CD14-positive monocyte (primary cell): ENCODE data around the gene SLC35F2. TPM values are rescaled to one million over a fixed set of nuclear protein-coding genes. Genes with fewer than 3 reads are reported as not detected.

Experiments used
- DNase-seq, 3 donors: peaks; one replicate each; pipeline ENCODE4 v3.0.0-alpha.2; 2011 to 2022
- H2AFZ ChIP-seq: 2 replicates; pipeline ENCODE4 v1.6.0; 2012; ENCODE audit warnings: mild to moderate bottlenecking, low read depth, low read length, inconsistent platforms; ENCODE audit not compliant: insufficient read depth, poor library complexity, severe bottlenecking
- H3K27ac ChIP-seq, 2 donors: 1 replicate in 1 of 2; 2 replicates in 1 of 2; pipeline ENCODE4 v1.5.1; 2012 to 2013; ENCODE audit warnings: low read length in 2 of 2, control low read depth in 1 of 2, inconsistent platforms in 1 of 2, low read depth in 1 of 2, mild to moderate bottlenecking in 1 of 2
- H3K27me3 ChIP-seq, 2 donors: one replicate each; pipeline versions ENCODE4 v1.6.0 to v1.6.1; 2011 to 2013; ENCODE audit warnings: low read length in 2 of 2; ENCODE audit not compliant: control insufficient read depth in 2 of 2, insufficient read depth in 2 of 2
- H3K36me3 ChIP-seq, 2 donors: replicated peaks in 1 of 2; 1 replicate in 1 of 2; 2 replicates in 1 of 2; pipeline versions ENCODE4 v1.5.1 to v1.6.1; 2012 to 2013; ENCODE audit warnings: low read length in 2 of 2, control low read depth in 1 of 2, inconsistent platforms in 1 of 2, mild to moderate bottlenecking in 1 of 2; ENCODE audit not compliant: insufficient read depth in 2 of 2, control insufficient read depth in 1 of 2
- H3K4me1 ChIP-seq, 2 donors: 1 replicate in 1 of 2; 2 replicates in 1 of 2; pipeline versions ENCODE4 v1.5.1 to v1.6.1; 2012 to 2013; ENCODE audit warnings: low read length in 2 of 2, control low read depth in 1 of 2, inconsistent platforms in 1 of 2, mild to moderate bottlenecking in 1 of 2, moderate library complexity in 1 of 2; ENCODE audit not compliant: insufficient read depth in 2 of 2, control insufficient read depth in 1 of 2
- H3K4me2 ChIP-seq: replicated peaks from 2 replicates; pipeline ENCODE3; 2012; ENCODE audit warnings: low read length, moderate library complexity, mild to moderate bottlenecking; ENCODE audit not compliant: poor library complexity, severe bottlenecking; ENCODE audit errors: extremely low read depth
- H3K4me3 ChIP-seq, 3 experiments: fragments of 200-600 bp in 1 of 3; sonication (generic) in 1 of 3; replicated peaks in 1 of 3; 1 replicate in 2 of 3; 2 replicates in 1 of 3; pipeline ENCODE4 v1.5.1; 2011 to 2013; ENCODE audit warnings: low read length in 3 of 3, mild to moderate bottlenecking in 3 of 3, control low read depth in 2 of 3, low read depth in 2 of 3, inconsistent platforms in 1 of 3, moderate library complexity in 1 of 3
- H3K79me2 ChIP-seq: 2 replicates; pipeline ENCODE4 v1.6.0; 2012; ENCODE audit warnings: mild to moderate bottlenecking, control low read depth, inconsistent platforms, low read length, moderate library complexity; ENCODE audit not compliant: insufficient read depth
- H3K9ac ChIP-seq: 2 replicates; pipeline ENCODE4 v1.6.0; 2017; ENCODE audit warnings: low read length, mild to moderate bottlenecking; ENCODE audit not compliant: insufficient read depth, poor library complexity, severe bottlenecking
- H3K9me3 ChIP-seq, 2 donors: replicated peaks in 1 of 2; 1 replicate in 1 of 2; 2 replicates in 1 of 2; pipeline versions ENCODE4 v1.5.1 to v1.6.1; 2012 to 2013; ENCODE audit warnings: low read length in 2 of 2, control low read depth in 1 of 2; ENCODE audit not compliant: control insufficient read depth in 1 of 2, insufficient read depth in 1 of 2
- H4K20me1 ChIP-seq: 2 replicates; pipeline ENCODE4 v1.6.0; 2012; ENCODE audit warnings: mild to moderate bottlenecking, low read length, control low read depth, moderate library complexity; ENCODE audit not compliant: insufficient read depth
- H3K27ac Mint-ChIP-seq, 7 donors: one replicate each; pipeline ENCODE4 v1.8.0; 2020; ENCODE audit warnings: mild to moderate bottlenecking in 7 of 7, mixed read lengths in 7 of 7, moderate library complexity in 6 of 7, inconsistent platforms in 2 of 7
- H3K27me3 Mint-ChIP-seq, 3 donors: one replicate each; pipeline ENCODE4 v1.8.0; 2021 to 2022; ENCODE audit warnings: low read depth in 3 of 3, mild to moderate bottlenecking in 3 of 3, mixed read lengths in 3 of 3, moderate library complexity in 3 of 3, inconsistent platforms in 1 of 3
- H3K36me3 Mint-ChIP-seq, 2 donors: one replicate each; pipeline ENCODE4 v1.8.0; 2020; ENCODE audit warnings: mixed read lengths in 2 of 2, inconsistent platforms in 1 of 2, mild to moderate bottlenecking in 1 of 2
- H3K4me1 Mint-ChIP-seq: one replicate; pipeline ENCODE4 v1.8.0; 2020; ENCODE audit warnings: mild to moderate bottlenecking, mixed read lengths
- H3K4me3 Mint-ChIP-seq, 2 donors: one replicate each; pipeline ENCODE4 v1.8.0; 2020; ENCODE audit warnings: mild to moderate bottlenecking in 2 of 2, mixed read lengths in 2 of 2, moderate library complexity in 1 of 2
- H3K9me3 Mint-ChIP-seq, 7 donors: one replicate each; pipeline ENCODE4 v1.8.0; 2020 to 2022; ENCODE audit warnings: mixed read lengths in 7 of 7, mild to moderate bottlenecking in 6 of 7, moderate library complexity in 6 of 7, inconsistent platforms in 2 of 7
- CTCF ChIP-seq: fragments of 200-600 bp; IDR thresholded peaks from one replicate; pipeline ENCODE4 v1.8.0; 2022; ENCODE audit warnings: antibody characterized with exemption, mild to moderate bottlenecking
- WGBS: methylation state at CpG from one replicate; pipeline ENCODE4 v1.1.5; 2013; ENCODE audit warnings: missing lambda C conversion rate; ENCODE audit not compliant: insufficient coverage; 5-methylcytosine and 5-hydroxymethylcytosine counted together
- intact Hi-C, 2 donors: fragments of 100-400 bp; cut with micrococcal nuclease; formaldehyde crosslinking; loops; one replicate each; pipeline versions ENCODE4 v1.15.0 to v1.15.1; 2023
- polyA plus RNA-seq, 3 donors: library from polyadenylated mRNA; depleted of rRNA in 1 of 3; unstranded in 2 of 3; stranded (reverse) in 1 of 3; fragments of 300-500 nt in 2 of 3; fragments of >200 nt in 1 of 3; fragmentation: Illumina TruSeq in 2 of 3; gene quantifications; 1 replicate in 2 of 3; 2 replicates in 1 of 3; pipeline ENCODE4 v1.2.3, GENCODE V29; 2012 to 2021

SLC35F2 gene
- polyA plus RNA-seq, 3 donors: 0.24 to 0.25 TPM; not detected in 1

GRCh38 chr11:107825875-107826274, 32.7 kb downstream of the SLC35F2 start:
- Histone ChIP-seq H3K4me3 (no peak overlapping the region), H3K4me2 (no peak overlapping the region), H3K4me1 (peaks cover 18% of the 10 kb centered on the region in 2 donors), H3K27me3 (no peaks in the 10 kb centered on the region), H3K9ac (no peak overlapping the region), H3K9me3 (no peaks in the 10 kb centered on the region), H3K36me3 (no peaks in the 10 kb centered on the region), H4K20me1 (no peaks in the 10 kb centered on the region), H3K27ac (no peak overlapping the region), H2AFZ (no peak overlapping the region), H3K79me2 (peaks cover 4% of the 10 kb centered on the region)
- H3K27me3 Mint-ChIP-seq: peaks cover 0 to 2% (median 0%) of the 10 kb centered on the region in 3 donors
- no peak overlapping the region for H3K27ac Mint-ChIP-seq
- TF ChIP-seq CTCF: no peak
- no CpG with 5 or more reads among the region's 2 CpGs for WGBS
- H3K4me3 Mint-ChIP-seq: no peak overlapping the region
- H3K9me3 Mint-ChIP-seq: peaks cover 0 to 4% (median 0%) of the 10 kb centered on the region in 7 donors
- peaks cover 25% of the 10 kb centered on the region for H3K4me1 Mint-ChIP-seq
- no peaks in the 10 kb centered on the region for H3K36me3 Mint-ChIP-seq
- intact Hi-C loops: no loop called here
- no peak for DNase-seq

GRCh38 chr11:107824668-107825369, 33.8 kb downstream of the SLC35F2 start:
- Histone ChIP-seq H3K36me3 (no peaks in the 10 kb centered on the region), H3K27ac (no peak overlapping the region), H4K20me1 (no peaks in the 10 kb centered on the region), H2AFZ (no peak overlapping the region), H3K27me3 (no peaks in the 10 kb centered on the region), H3K4me1 (peaks cover 18% of the 10 kb centered on the region in 2 donors), H3K9ac (no peak overlapping the region), H3K9me3 (no peaks in the 10 kb centered on the region), H3K4me3 (peak overlapping the region in 1 of 3 experiments; percentile 3), H3K4me2 (peak overlapping the region; percentile 41), H3K79me2 (peaks cover 4% of the 10 kb centered on the region)
- Mint-ChIP-seq H3K27me3 (peaks cover 0 to 2% (median 1%) of the 10 kb centered on the region in 3 donors), H3K4me3 (no peak overlapping the region), H3K27ac (peak overlapping the region in 1 of 7 donors; percentile 25), H3K9me3 (peaks cover 0 to 4% (median 0%) of the 10 kb centered on the region in 7 donors), H3K36me3 (no peaks in the 10 kb centered on the region), H3K4me1 (peaks cover 25% of the 10 kb centered on the region)
- DNase-seq: peak; percentile 28 to 59 (median 40)
- WGBS: no CpG with 5 or more reads among the region's 5 CpGs
- intact Hi-C loops: no loop called here
- no peak for TF ChIP-seq CTCF
